Body of pancreas (tissue), 4 donors: ENCODE data around the gene QSOX1. TPM values are rescaled to one million over a fixed set of nuclear protein-coding genes. Genes with fewer than 3 reads are reported as not detected.

ENCODE experiments used
- ATAC-seq: fragments of 150-250 bp; one replicate; pipeline ENCODE4 v1.9.1; 2016
- DNase-seq, 4 donors: peaks; one replicate each; pipeline ENCODE4 v3.0.0-alpha.2; 2019
- H3K27ac ChIP-seq, 4 donors: fragments of 200-600 bp; sonication (generic); 1 replicate in 3 of 4; 2 replicates in 1 of 4; pipeline versions ENCODE4 v1.5.1 to v1.6.1; 2016 to 2019; ENCODE audit warnings: mild to moderate bottlenecking in 1 of 4, mixed read lengths in 1 of 4, moderate library complexity in 1 of 4
- H3K27me3 ChIP-seq, 2 donors: fragments of 200-600 bp; sonication (generic); one replicate each; pipeline ENCODE4 v1.6.0; 2016; ENCODE audit warnings: mild to moderate bottlenecking in 1 of 2
- H3K36me3 ChIP-seq, 2 donors: fragments of 200-600 bp; sonication (generic); replicated peaks in 1 of 2; 2 replicates each; pipeline ENCODE4 v1.5.1; 2016; ENCODE audit warnings: low read depth in 2 of 2; ENCODE audit not compliant: insufficient read depth in 1 of 2
- H3K4me1 ChIP-seq: fragments of 200-600 bp; sonication (generic); one replicate; pipeline ENCODE4 v1.6.0; 2016
- H3K4me3 ChIP-seq, 2 donors: fragments of 200-600 bp; sonication (generic); 1 replicate in 1 of 2; 2 replicates in 1 of 2; pipeline ENCODE4 v1.5.1; 2016 to 2019
- H3K9me3 ChIP-seq, 3 donors: fragments of 200-600 bp; sonication (generic); 1 replicate in 2 of 3; 2 replicates in 1 of 3; pipeline ENCODE4 v1.5.1; 2016
- POLR2A ChIP-seq, 3 donors: fragments of 450-650 bp; IDR thresholded peaks; one replicate each; pipeline ENCODE4 v1.6.1; 2016; ENCODE audit warnings: antibody characterized with exemption in 3 of 3, mild to moderate bottlenecking in 2 of 3
- WGBS, 2 donors: methylation state at CpG; one replicate each; pipeline ENCODE4 v1.1.5; 2017; 5-methylcytosine and 5-hydroxymethylcytosine counted together
- intact Hi-C: fragments of 100-400 bp; cut with DNase I; formaldehyde crosslinking; loops from one replicate; pipeline ENCODE4 v1.15.1; 2023
- total RNA-seq, 2 donors: library from RNA; depleted of rRNA; stranded (reverse); fragments of >200 nt; gene quantifications; one replicate each; pipeline ENCODE4 v1.1.0, GENCODE V29; 2016
- TF ChIP-seq, protein P1 (sequence below), 7 experiments: fragments of 450-650 bp in 4 of 7; fragments of 200-600 bp in 3 of 7; sonication (generic) in 3 of 7; IDR thresholded peaks; one replicate each; pipeline ENCODE4 v1.5.1; 2016 to 2019; ENCODE audit warnings: antibody characterized with exemption in 7 of 7

The QSOX1 gene
- total RNA-seq, 2 donors from 2014 or later: 61.5 to 192 TPM

- Histone ChIP-seq H3K4me1 (peaks cover 17% of the 10 kb centered on the region), H3K4me3 (no peak overlapping the region), H3K27ac (no peak overlapping the region), H3K9me3 (no peaks in the 10 kb centered on the region), H3K27me3 (no peaks in the 10 kb centered on the region), H3K36me3 (no peaks in the 10 kb centered on the region)
- intact Hi-C loops: loop anchor here (10.0 kb wide), 2 partner anchors 50 to 310 kb away; no protein-coding TSS in a partner anchor
- no peak for DNase-seq
- TF ChIP-seq POLR2A (IDR thresholded peaks at IDR 0.05): no peak
- TF ChIP-seq, protein P1, sequence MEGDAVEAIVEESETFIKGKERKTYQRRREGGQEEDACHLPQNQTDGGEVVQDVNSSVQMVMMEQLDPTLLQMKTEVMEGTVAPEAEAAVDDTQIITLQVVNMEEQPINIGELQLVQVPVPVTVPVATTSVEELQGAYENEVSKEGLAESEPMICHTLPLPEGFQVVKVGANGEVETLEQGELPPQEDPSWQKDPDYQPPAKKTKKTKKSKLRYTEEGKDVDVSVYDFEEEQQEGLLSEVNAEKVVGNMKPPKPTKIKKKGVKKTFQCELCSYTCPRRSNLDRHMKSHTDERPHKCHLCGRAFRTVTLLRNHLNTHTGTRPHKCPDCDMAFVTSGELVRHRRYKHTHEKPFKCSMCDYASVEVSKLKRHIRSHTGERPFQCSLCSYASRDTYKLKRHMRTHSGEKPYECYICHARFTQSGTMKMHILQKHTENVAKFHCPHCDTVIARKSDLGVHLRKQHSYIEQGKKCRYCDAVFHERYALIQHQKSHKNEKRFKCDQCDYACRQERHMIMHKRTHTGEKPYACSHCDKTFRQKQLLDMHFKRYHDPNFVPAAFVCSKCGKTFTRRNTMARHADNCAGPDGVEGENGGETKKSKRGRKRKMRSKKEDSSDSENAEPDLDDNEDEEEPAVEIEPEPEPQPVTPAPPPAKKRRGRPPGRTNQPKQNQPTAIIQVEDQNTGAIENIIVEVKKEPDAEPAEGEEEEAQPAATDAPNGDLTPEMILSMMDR (IDR thresholded peaks at IDR 0.05): no peak
- 83 to 85% methylated on average over 3 to 9 of the region's 9 CpGs for WGBS, 2 donors
- no peak for ATAC-seq
Measured at GRCh38 chr1:180175291-180175690, 20.6 kb downstream of the QSOX1 start.

DNA sequence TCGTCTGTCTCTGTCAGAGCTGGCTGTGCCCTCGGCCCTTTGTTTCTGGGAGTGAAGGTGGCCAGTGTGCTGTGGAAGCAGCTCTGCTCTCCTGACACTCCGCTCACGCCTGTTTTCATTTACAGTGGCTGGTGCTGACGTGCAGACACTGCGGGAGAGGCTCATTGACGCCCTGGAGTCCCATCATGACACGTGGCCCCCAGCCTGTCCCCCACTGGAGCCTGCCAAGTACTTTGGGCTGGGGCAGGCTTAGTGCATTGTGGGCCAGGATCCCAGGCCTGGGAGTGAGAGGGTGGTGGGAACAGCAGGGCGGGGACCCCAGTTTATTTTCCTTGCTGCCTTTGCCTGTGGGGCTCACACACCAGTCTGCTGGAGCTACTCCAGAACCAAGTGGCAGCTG, 21.1 kb downstream of the QSOX1 start:
- H3K4me1 ChIP-seq: peaks cover 17% of the 10 kb centered on the region
- H3K27me3 ChIP-seq: no peaks in the 10 kb centered on the region
- H3K9me3 ChIP-seq: no peaks in the 10 kb centered on the region
- TF ChIP-seq, protein P1 (IDR thresholded peaks at IDR 0.05): no peak
- no peak for TF ChIP-seq POLR2A (IDR thresholded peaks at IDR 0.05)
- H3K36me3 ChIP-seq: no peaks in the 10 kb centered on the region
- no peak overlapping the region for H3K27ac ChIP-seq
- intact Hi-C loops: loop anchor here (10.0 kb wide), 2 partner anchors 51 to 311 kb away; no protein-coding TSS in a partner anchor
- H3K4me3 ChIP-seq: no peak overlapping the region
- DNase-seq (no peak), ATAC-seq (no peak)
- WGBS, 2 donors: 92 to 95% methylated on average over 2 to 9 of the region's 9 CpGs

- TF ChIP-seq, protein P1 (IDR thresholded peaks at IDR 0.05): no peak
- no peak for TF ChIP-seq POLR2A (IDR thresholded peaks at IDR 0.05)
- no peak for ATAC-seq
- H3K27ac ChIP-seq: no peak overlapping the region
- no peaks in the 10 kb centered on the region for H3K36me3 ChIP-seq
- no peak overlapping the region for H3K4me3 ChIP-seq
- intact Hi-C loops: loop anchor here (10.0 kb wide), 2 partner anchors 52 to 312 kb away; no protein-coding TSS in a partner anchor
- no peaks in the 10 kb centered on the region for H3K9me3 ChIP-seq
- 91 to 98% methylated on average over 4 of the region's 4 CpGs for WGBS, 2 donors
- peaks cover 17% of the 10 kb centered on the region for H3K4me1 ChIP-seq
- H3K27me3 ChIP-seq: no peaks in the 10 kb centered on the region
- no peak for DNase-seq
Measured at GRCh38 chr1:180176965-180177364, 22.3 kb downstream of the QSOX1 start.

- H3K36me3 ChIP-seq: no peaks in the 10 kb centered on the region
- WGBS, 2 donors: 78 to 82% methylated on average over 4 of the region's 4 CpGs
- ATAC-seq: no peak
Measured at GRCh38 chr1:180177931-180178330, 23.3 kb downstream of the QSOX1 start.

More at GRCh38 chr1:180177931-180178330, 23.3 kb downstream of the QSOX1 start:
- no peak for DNase-seq
- intact Hi-C loops: loop anchor here (10.0 kb wide), 2 partner anchors 53 to 313 kb away; no protein-coding TSS in a partner anchor
- H3K4me1 ChIP-seq: peaks cover 17% of the 10 kb centered on the region
- no peak overlapping the region for H3K4me3 ChIP-seq
- H3K27me3 ChIP-seq: no peaks in the 10 kb centered on the region
- H3K9me3 ChIP-seq: no peaks in the 10 kb centered on the region
- TF ChIP-seq, protein P1 (IDR thresholded peaks at IDR 0.05): no peak
- TF ChIP-seq POLR2A (IDR thresholded peaks at IDR 0.05): no peak
- H3K27ac ChIP-seq: no peak overlapping the region
